DOHH2 (cell line): ENCODE results near the gene GAS2L1.

Experiments
- H3F3A ChIP-seq: fragments of 200-600 bp; sonication (generic), shearing (Covaris generic); 2 replicates; pipeline ENCODE4 v1.6.0; 2016; ENCODE audit warnings: antibody characterized with exemption, mild to moderate bottlenecking; ENCODE audit not compliant: control insufficient read depth, insufficient read depth
- H3K27ac ChIP-seq: fragments of 200-600 bp; sonication (generic); 2 replicates; pipeline ENCODE4 v1.5.1; 2014; ENCODE audit warnings: low read depth, mild to moderate bottlenecking, low read length, moderate library complexity
- H3K27me3 ChIP-seq: fragments of 200-600 bp; sonication (generic); 2 replicates; pipeline ENCODE4 v1.6.1; 2014; ENCODE audit warnings: mild to moderate bottlenecking, low read length, mixed read lengths; ENCODE audit not compliant: control insufficient read depth
- H3K36me3 ChIP-seq: fragments of 200-600 bp; sonication (generic); 2 replicates; pipeline ENCODE4 v1.6.1; 2014; ENCODE audit warnings: mild to moderate bottlenecking, low read length, moderate library complexity, mixed read lengths; ENCODE audit not compliant: control insufficient read depth
- H3K4me1 ChIP-seq: fragments of 200-600 bp; sonication (generic); 2 replicates; pipeline ENCODE4 v1.6.1; 2014; ENCODE audit warnings: mild to moderate bottlenecking, low read length, mixed read lengths; ENCODE audit not compliant: control insufficient read depth
- H3K4me2 ChIP-seq: fragments of 200-600 bp; sonication (generic); 2 replicates; pipeline ENCODE4 v1.6.0; 2014; ENCODE audit warnings: mild to moderate bottlenecking, low read length, moderate library complexity
- H3K4me3 ChIP-seq: fragments of 200-600 bp; sonication (generic); 2 replicates; pipeline ENCODE4 v1.5.1; 2014; ENCODE audit warnings: mild to moderate bottlenecking, low read length, mixed read lengths
- H3K79me2 ChIP-seq: fragments of 200-600 bp; sonication (generic); 2 replicates; pipeline ENCODE4 v1.6.1; 2014; ENCODE audit warnings: mild to moderate bottlenecking, low read length, mixed read lengths; ENCODE audit not compliant: control insufficient read depth
- H3K9me2 ChIP-seq: fragments of 200-600 bp; sonication (generic); replicated peaks from 2 replicates; pipeline ENCODE4 v1.6.1; 2014; ENCODE audit warnings: mild to moderate bottlenecking, low read length, mixed read lengths; ENCODE audit not compliant: control insufficient read depth
- H3K9me3 ChIP-seq: fragments of 200-600 bp; sonication (generic); 2 replicates; pipeline ENCODE4 v1.6.1; 2014; ENCODE audit warnings: antibody characterized with exemption, low read length, mixed read lengths; ENCODE audit not compliant: control insufficient read depth, insufficient read depth
- H4K20me1 ChIP-seq: fragments of 200-600 bp; sonication (generic); 2 replicates; pipeline ENCODE4 v1.6.0; 2014; ENCODE audit warnings: low read depth, mild to moderate bottlenecking, antibody characterized with exemption, low read length, moderate library complexity; ENCODE audit not compliant: control insufficient read depth, insufficient read depth
- EZH2phosphoT487 ChIP-seq: fragments of 200-600 bp; sonication (generic); IDR thresholded peaks from 2 replicates; pipeline ENCODE4 v1.6.1; 2017; ENCODE audit warnings: borderline replicate concordance, mild to moderate bottlenecking, antibody characterized with exemption, low read length, moderate library complexity, mixed read lengths
- TF ChIP-seq, protein P1 (sequence below): fragments of 200-600 bp; sonication (generic); IDR thresholded peaks from one replicate; pipeline ENCODE4 v1.5.1; 2014; ENCODE audit warnings: antibody characterized with exemption, mild to moderate bottlenecking, low read depth, low read length; ENCODE audit not compliant: poor library complexity, severe bottlenecking

The GAS2L1 gene

DNA sequence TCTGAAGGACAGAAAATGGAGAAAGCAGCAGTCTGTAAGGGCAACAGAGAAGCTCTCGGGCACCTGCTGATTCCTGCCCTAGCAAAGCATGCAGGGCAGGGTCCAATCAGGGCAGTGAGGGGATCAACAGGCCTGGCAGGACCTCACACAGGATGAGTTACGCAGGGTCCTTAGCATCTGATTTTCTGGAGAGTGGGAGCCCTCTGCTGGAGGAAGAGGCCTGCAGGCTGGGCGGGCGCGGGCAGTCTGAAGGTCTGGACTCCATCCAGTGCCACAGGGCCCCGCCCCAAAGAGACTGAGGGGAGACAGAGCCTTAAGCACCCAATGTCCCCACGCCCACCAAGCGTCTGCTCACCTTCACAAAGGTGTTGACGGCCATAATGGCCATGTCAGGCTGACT, 53.0 kb downstream of the GAS2L1 start:
- Histone ChIP-seq H3K4me1 (peaks cover 15% of the 10 kb centered on the region), H3K27me3 (no peaks in the 10 kb centered on the region), H3K9me3 (no peaks in the 10 kb centered on the region), H3F3A (no peaks in the 10 kb centered on the region; the same call in 1 of the 2 replicates), H3K27ac (no peak overlapping the region), H3K4me3 (no peak overlapping the region), H3K9me2 (no peaks in the 10 kb centered on the region), H4K20me1 (no peaks in the 10 kb centered on the region), H3K4me2 (no peak overlapping the region), H3K79me2 (peaks cover 9% of the 10 kb centered on the region), H3K36me3 (peaks cover 67% of the 10 kb centered on the region)
- no peak for TF ChIP-seq EZH2phosphoT487
- TF ChIP-seq, protein P1, sequence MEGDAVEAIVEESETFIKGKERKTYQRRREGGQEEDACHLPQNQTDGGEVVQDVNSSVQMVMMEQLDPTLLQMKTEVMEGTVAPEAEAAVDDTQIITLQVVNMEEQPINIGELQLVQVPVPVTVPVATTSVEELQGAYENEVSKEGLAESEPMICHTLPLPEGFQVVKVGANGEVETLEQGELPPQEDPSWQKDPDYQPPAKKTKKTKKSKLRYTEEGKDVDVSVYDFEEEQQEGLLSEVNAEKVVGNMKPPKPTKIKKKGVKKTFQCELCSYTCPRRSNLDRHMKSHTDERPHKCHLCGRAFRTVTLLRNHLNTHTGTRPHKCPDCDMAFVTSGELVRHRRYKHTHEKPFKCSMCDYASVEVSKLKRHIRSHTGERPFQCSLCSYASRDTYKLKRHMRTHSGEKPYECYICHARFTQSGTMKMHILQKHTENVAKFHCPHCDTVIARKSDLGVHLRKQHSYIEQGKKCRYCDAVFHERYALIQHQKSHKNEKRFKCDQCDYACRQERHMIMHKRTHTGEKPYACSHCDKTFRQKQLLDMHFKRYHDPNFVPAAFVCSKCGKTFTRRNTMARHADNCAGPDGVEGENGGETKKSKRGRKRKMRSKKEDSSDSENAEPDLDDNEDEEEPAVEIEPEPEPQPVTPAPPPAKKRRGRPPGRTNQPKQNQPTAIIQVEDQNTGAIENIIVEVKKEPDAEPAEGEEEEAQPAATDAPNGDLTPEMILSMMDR = peak; percentile 54
